SK-N-SH treated with all-trans-retinoic acid at 6 μM for 48 hours (cell line): Measurements from ENCODE around the gene ELAVL1.

ENCODE experiments used
- ATAC-seq: fragments of 200-7000 bp; cut with Tn5 transposase; 3 replicates; pipeline ENCODE4 v1.9.1; 2020; ENCODE audit warnings: mild to moderate bottlenecking, moderate library complexity
- ARNTL ChIP-seq: fragments of 450-650 bp; formaldehyde crosslinking; IDR thresholded peaks from 2 replicates; pipeline ENCODE4 v1.5.0; 2020; ENCODE audit warnings: low read depth, mild to moderate bottlenecking, moderate library complexity, borderline replicate concordance
- ESRRG ChIP-seq: fragments of 250-450 bp; sonication (Bioruptor Pico); IDR thresholded peaks from 2 replicates; pipeline ENCODE4 v1.6.1; 2021; ENCODE audit warnings: mild to moderate bottlenecking
- GLIS3 ChIP-seq: fragments of 250-450 bp; sonication (Bioruptor Pico); IDR thresholded peaks from 2 replicates; pipeline ENCODE4 v1.5.0; 2020; ENCODE audit warnings: mild to moderate bottlenecking, moderate library complexity
- ISL1 ChIP-seq: fragments of 250-450 bp; sonication (Bioruptor Pico); IDR thresholded peaks from 2 replicates; pipeline ENCODE4 v2.1.2; 2022; ENCODE audit warnings: mild to moderate bottlenecking, moderate library complexity
- OSR1 ChIP-seq: fragments of 250-450 bp; sonication (Bioruptor Pico); IDR thresholded peaks from 2 replicates; pipeline ENCODE4 v1.8.0; 2022; ENCODE audit warnings: moderate library complexity, mild to moderate bottlenecking, inconsistent platforms
- PATZ1 ChIP-seq: fragments of 250-450 bp; sonication (Bioruptor Pico); IDR thresholded peaks from 2 replicates; pipeline ENCODE4 v1.8.0; 2020; ENCODE audit warnings: mild to moderate bottlenecking, moderate library complexity, borderline replicate concordance
- POU6F1 ChIP-seq: fragments of 250-450 bp; sonication (Bioruptor Pico); IDR thresholded peaks from 2 replicates; pipeline ENCODE4 v1.8.0; 2021; ENCODE audit warnings: low read depth, mild to moderate bottlenecking, moderate library complexity, borderline replicate concordance
- PPARA ChIP-seq: fragments of 250-450 bp; sonication (Bioruptor Pico); IDR thresholded peaks from 2 replicates; pipeline ENCODE4 v1.5.0; 2020; ENCODE audit warnings: mild to moderate bottlenecking, borderline replicate concordance
- RARB ChIP-seq: fragments of 250-450 bp; sonication (Bioruptor Pico); IDR thresholded peaks from 2 replicates; pipeline ENCODE4 v1.8.0; 2021; ENCODE audit warnings: mild to moderate bottlenecking, moderate library complexity
- SNAI2 ChIP-seq: fragments of 250-450 bp; sonication (Bioruptor Pico); IDR thresholded peaks from 2 replicates; pipeline ENCODE4 v1.5.0; 2020; ENCODE audit warnings: mild to moderate bottlenecking, moderate library complexity
- TOX ChIP-seq: fragments of 250-450 bp; sonication (Bioruptor Pico); IDR thresholded peaks from 2 replicates; pipeline ENCODE4 v1.8.0; 2021; ENCODE audit warnings: mild to moderate bottlenecking, moderate library complexity, borderline replicate concordance
- ZC3H10 ChIP-seq: fragments of 250-450 bp; sonication (Bioruptor Pico); IDR thresholded peaks from 2 replicates; pipeline ENCODE4 v1.5.1; 2021; ENCODE audit warnings: mild to moderate bottlenecking, moderate library complexity
- ZFP3 ChIP-seq: fragments of 250-450 bp; sonication (Bioruptor Pico); IDR thresholded peaks from 2 replicates; pipeline ENCODE4 v1.5.0; 2020; ENCODE audit warnings: mild to moderate bottlenecking, moderate library complexity
- ZFP30 ChIP-seq: fragments of 450-650 bp; formaldehyde crosslinking; IDR thresholded peaks from 2 replicates; pipeline ENCODE4 v1.5.0; 2022; ENCODE audit warnings: mild to moderate bottlenecking, moderate library complexity
- ZNF565 ChIP-seq: fragments of 450-650 bp; formaldehyde crosslinking; conservative IDR thresholded peaks from 2 replicates; pipeline ENCODE4 v1.5.0; 2020; ENCODE audit warnings: low read depth, mild to moderate bottlenecking, moderate library complexity
- ZNF8 ChIP-seq: fragments of 450-650 bp; formaldehyde crosslinking; IDR thresholded peaks from 2 replicates; pipeline ENCODE4 v1.5.0; 2020; ENCODE audit warnings: mild to moderate bottlenecking, moderate library complexity
- TF ChIP-seq, protein P1 (sequence below): fragments of 250-450 bp; sonication (Bioruptor Pico); IDR thresholded peaks from 2 replicates; pipeline ENCODE4 v1.5.1; 2020; ENCODE audit warnings: low read depth, mild to moderate bottlenecking, moderate library complexity
- TF ChIP-seq, protein P2 (sequence below): fragments of 250-450 bp; sonication (Bioruptor Pico); IDR thresholded peaks from 2 replicates; pipeline ENCODE4 v1.5.1; 2021; ENCODE audit warnings: mild to moderate bottlenecking, moderate library complexity

The ELAVL1 gene

DNA sequence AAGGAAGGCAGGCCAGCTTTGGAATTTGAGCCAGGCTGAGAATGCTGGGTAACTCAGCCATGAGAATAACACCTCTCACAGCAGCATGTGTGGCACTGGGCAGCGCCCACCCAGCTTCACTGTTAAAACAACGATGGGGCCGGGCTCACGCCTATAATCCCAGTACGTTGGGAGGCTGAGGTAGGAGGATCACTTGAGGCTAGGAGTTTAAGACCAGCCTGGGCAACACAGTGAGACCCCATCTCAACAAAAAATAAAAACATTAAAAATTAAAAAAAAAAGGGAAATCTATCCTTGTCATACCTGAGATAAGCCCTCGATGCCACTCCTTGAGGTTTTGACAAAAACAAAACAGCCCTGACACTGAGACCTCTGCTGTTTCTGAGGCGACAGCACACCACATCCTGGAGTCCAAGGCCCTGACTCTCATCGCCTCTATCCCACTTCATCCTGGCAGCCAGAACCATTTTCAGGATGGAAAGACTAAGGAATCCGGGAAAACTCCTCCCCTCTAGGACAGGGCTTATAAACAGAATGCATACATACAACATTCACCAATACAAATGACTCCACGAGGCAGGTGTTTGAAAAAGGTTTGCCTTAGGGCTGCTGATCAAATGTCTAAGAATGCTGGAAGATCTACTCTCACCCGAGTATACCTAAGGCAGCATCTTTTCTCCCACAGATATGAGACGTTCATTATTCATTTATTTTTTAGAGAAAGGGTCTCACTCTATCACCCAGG is 39.3 kb downstream of the ELAVL1 start:
- TF ChIP-seq PPARA (CRISPR knock-in tag): no peak
- TF ChIP-seq ZFP30 (CRISPR knock-in tag): no peak
- TF ChIP-seq, protein P1, sequence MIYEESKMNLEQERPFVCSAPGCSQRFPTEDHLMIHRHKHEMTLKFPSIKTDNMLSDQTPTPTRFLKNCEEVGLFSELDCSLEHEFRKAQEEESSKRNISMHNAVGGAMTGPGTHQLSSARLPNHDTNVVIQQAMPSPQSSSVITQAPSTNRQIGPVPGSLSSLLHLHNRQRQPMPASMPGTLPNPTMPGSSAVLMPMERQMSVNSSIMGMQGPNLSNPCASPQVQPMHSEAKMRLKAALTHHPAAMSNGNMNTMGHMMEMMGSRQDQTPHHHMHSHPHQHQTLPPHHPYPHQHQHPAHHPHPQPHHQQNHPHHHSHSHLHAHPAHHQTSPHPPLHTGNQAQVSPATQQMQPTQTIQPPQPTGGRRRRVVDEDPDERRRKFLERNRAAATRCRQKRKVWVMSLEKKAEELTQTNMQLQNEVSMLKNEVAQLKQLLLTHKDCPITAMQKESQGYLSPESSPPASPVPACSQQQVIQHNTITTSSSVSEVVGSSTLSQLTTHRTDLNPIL (CRISPR knock-in tag): no peak
- no peak for TF ChIP-seq TOX (CRISPR knock-in tag)
- TF ChIP-seq ZNF8 (CRISPR knock-in tag): no peak
- no peak for TF ChIP-seq SNAI2 (CRISPR knock-in tag)
- TF ChIP-seq GLIS3 (CRISPR knock-in tag): no peak
- no peak for TF ChIP-seq OSR1 (CRISPR knock-in tag)
- TF ChIP-seq ZC3H10: no peak
- no peak for TF ChIP-seq POU6F1 (CRISPR knock-in tag)
- TF ChIP-seq ZNF565: no peak
- no peak for TF ChIP-seq ARNTL (CRISPR knock-in tag)
- TF ChIP-seq PATZ1: no peak
- no peak for TF ChIP-seq ISL1 (CRISPR knock-in tag)
- TF ChIP-seq RARB (CRISPR knock-in tag): no peak
- TF ChIP-seq, protein P2, sequence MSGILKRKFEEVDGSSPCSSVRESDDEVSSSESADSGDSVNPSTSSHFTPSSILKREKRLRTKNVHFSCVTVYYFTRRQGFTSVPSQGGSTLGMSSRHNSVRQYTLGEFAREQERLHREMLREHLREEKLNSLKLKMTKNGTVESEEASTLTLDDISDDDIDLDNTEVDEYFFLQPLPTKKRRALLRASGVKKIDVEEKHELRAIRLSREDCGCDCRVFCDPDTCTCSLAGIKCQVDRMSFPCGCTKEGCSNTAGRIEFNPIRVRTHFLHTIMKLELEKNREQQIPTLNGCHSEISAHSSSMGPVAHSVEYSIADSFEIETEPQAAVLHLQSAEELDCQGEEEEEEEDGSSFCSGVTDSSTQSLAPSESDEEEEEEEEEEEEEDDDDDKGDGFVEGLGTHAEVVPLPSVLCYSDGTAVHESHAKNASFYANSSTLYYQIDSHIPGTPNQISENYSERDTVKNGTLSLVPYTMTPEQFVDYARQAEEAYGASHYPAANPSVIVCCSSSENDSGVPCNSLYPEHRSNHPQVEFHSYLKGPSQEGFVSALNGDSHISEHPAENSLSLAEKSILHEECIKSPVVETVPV (CRISPR knock-in tag): no peak
- no peak for ATAC-seq

DNA sequence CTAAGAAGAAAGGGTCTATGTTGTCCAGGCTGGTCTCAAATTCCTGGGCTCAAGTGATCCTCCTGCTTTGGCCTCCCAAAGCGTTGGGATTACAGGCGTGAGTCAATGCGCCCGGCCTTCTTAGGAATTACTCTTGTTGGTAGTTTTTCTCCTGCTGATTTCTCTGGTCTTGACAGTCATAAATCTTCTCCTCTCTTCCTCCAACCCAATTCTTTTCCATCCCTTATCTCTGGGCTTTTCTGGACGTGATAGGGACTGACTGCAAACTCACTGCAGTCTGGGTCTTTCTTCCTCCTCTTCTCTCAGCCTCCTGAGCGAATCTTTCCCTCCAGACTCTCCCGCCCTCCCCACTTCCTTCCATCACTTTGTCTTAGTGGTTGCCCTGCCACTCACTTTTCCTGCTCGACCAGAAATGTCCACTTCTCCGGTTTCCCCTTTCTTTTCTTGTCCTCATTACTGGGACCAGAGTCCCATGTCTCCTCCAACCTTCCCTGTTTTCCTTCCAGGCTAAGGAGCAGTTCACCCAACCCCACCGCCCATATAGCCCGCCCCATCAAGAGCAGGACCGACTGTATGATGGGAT is 40.1 kb downstream of the ELAVL1 start:
- no peak for TF ChIP-seq GLIS3 (CRISPR knock-in tag)
- TF ChIP-seq TOX (CRISPR knock-in tag): no peak
- no peak for TF ChIP-seq ZFP3
- TF ChIP-seq ISL1 (CRISPR knock-in tag): no peak
- TF ChIP-seq, protein P2 (CRISPR knock-in tag): no peak
- TF ChIP-seq ESRRG: no peak
- TF ChIP-seq, all 23 proteins: peak for 0
- no peak for ATAC-seq

DNA sequence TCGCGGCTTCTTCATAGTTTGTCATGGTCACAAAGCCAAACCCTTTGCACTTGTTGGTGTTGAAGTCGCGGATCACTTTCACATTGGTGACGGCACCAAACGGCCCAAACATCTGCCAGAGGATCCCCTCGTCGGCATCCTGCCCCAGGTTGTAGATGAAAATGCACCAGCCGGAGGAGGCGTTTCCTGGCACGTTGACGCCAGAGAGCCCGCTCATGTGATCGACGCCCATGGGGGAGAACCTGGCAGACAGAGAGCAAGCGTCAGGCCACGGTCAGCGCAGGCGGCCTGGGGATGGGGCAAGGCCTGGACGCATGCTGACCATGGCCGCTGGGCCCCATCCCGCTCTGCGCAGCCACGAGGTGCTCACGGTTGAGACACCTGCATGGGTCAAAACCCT is 41.9 kb downstream of the ELAVL1 start:
- TF ChIP-seq PATZ1 (no peak), POU6F1 (CRISPR knock-in tag) (no peak), ZC3H10 (no peak)

More for the DNA sequence above, 41.9 kb downstream of the ELAVL1 start:
- no peak for ATAC-seq
